SIG-M5 treated with dmso at 0.1 percent for 504 hours (cell line): ENCODE data around the gene PPP3R1.
A peak's percentile ranks its signal among the peaks of the same experiment; 100 is the strongest.

Experiments used
- DNase-seq: peaks from one replicate; lab custom pipeline; 2025; ENCODE audit not compliant: unreplicated experiment; lab: John Stamatoyannopoulos, UW

PPP3R1 gene, protein sequence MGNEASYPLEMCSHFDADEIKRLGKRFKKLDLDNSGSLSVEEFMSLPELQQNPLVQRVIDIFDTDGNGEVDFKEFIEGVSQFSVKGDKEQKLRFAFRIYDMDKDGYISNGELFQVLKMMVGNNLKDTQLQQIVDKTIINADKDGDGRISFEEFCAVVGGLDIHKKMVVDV

DNA sequence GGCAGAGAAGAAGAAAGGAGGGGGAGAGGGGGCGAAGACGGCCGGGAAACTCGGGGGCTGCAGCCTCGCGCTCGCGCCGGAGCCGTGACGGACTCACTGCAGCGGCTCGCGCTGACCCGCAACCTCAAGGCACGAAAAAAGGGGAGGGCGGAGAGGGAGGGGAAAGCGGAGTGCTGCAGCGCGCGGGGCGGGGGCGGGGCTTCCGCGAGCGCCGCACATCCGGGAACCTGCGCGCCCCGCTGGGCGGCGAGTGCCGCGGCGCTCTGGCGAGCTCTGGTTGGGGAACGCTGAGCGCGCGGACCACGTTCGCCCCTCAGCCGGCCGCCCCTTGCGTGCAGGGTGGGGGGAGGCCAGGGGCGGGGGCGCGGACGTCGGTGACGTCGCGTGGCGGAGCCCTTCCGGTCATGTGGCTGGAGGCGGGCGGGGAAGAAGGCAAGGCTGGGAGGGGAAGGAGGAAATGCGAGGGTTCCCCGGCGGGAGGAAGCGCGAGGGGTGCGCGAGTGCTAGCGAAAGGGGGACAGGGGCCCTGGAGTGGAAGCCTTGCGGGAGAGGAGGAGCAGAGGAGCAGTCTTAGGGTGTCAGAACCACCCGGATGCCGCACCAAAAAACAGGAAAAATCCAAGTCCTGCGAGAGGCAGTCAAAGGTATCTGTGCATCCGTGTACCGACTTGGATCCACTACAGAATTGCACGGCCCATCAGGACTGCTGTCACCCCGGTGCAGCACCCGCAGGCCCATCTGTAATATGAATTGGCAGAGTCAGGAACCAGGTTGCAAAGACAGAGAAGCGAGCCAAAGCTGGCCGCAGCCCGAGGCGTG, at the start of gene PPP3R1:
PPP3R1 (minus strand) TSS at position 133 of the 819 bp plus-strand sequence. CDS start 405 bp downstream, outside the sequence.
- peak; percentile 95 for DNase-seq

DNA sequence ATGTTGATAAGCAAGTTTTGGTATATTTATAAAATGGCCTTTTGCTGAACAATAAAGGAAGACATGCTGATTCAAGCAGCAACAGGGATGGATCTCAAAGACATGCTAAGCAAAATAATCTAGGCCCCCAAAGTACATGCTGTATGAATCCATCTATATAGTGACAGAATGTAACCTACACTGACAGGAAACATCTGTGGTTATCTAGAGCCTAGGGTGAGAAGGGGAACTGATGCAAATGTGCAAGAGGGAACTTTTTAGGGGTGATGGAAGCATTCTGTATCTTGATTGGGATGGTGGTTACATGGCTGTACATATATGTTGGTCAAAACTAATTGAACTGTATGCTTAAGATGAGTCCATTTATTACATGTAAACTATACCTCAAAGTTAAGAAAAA, 43.2 kb upstream of the PPP3R1 start:
- peak; percentile 44 for DNase-seq

DNA sequence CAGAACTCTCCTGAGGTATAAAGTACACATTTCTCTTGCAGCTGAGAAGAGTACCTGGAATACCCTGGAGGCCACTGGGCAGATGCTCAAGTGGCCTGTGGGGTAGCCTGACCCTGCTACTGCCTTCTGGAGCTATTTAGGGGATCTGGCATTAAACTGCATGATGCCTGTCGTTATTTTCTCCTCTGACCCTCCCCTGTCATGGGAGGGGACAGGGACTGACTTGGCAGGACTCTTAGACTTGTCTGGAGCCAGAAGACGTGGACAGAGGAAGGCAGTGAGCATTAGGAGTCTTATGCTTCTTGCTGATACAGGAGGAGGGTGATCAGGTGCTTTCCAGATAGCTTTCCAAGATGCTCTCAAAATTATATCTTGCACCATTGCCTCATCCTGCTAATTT, 42.6 kb upstream of the PPP3R1 start:
- no peak for DNase-seq

- no peak for DNase-seq
Observed at GRCh38 chr2:68294187-68294586, 41.9 kb upstream of the PPP3R1 start.

DNA sequence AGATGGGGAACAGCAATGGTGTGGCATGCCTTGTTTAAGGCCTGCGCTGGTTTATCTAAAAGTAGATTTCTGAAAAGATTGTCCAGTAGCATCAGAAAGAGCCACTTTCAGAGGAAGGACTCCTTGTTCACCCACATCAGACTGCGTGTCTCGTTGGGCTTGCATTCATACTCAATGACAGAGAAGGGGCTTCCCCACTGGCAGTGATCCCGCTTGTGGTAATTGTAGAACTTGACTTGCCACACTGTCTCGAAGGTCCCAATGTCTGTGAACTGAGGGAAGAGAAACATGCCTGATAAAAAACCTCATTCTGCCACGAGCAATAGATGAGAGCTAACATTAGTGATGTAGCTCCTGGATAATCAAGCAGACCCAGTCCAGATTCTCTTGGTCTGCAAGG, 41.4 kb upstream of the PPP3R1 start:
- DNase-seq, result no peak

GRCh38 chr2:68293024-68293423, 40.7 kb upstream of the PPP3R1 start:
- no peak for DNase-seq

- peak; percentile 48 for DNase-seq
Observed at GRCh38 chr2:68292108-68292710, 39.9 kb upstream of the PPP3R1 start.

GRCh38 chr2:68291314-68291713, 39.0 kb upstream of the PPP3R1 start:
- DNase-seq, result no peak

GRCh38 chr2:68290901-68291300, 38.6 kb upstream of the PPP3R1 start:
- DNase-seq, result no peak

- DNase-seq, result peak; percentile 75
Observed at GRCh38 chr2:68287580-68288441, 35.5 kb upstream of the PPP3R1 start.

GRCh38 chr2:68284896-68285295, 32.6 kb upstream of the PPP3R1 start:
- no peak for DNase-seq

- no peak for DNase-seq
Observed at GRCh38 chr2:68283419-68283812, 31.1 kb upstream of the PPP3R1 start.

GRCh38 chr2:68282811-68283418, 30.6 kb upstream of the PPP3R1 start:
- DNase-seq, result peak; percentile 38

DNA sequence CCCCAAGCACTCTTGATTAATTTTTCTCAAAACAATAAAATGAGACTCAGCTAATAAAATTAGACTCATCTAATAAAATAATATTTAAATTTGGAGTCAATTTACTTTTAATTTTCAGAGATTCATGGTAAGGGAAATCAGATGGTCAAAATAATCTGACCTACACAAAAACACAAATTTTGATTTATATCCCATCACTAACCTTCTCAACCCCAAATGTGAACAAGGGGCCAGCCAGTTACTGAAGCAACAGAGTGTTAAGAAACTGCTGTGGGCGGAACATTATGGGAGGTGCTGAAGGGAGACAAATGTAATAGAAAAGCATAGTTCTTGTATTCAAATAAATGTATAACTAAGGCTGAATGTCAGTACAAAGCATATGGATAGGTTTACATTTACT, 28.5 kb upstream of the PPP3R1 start:
- no peak for DNase-seq

DNA sequence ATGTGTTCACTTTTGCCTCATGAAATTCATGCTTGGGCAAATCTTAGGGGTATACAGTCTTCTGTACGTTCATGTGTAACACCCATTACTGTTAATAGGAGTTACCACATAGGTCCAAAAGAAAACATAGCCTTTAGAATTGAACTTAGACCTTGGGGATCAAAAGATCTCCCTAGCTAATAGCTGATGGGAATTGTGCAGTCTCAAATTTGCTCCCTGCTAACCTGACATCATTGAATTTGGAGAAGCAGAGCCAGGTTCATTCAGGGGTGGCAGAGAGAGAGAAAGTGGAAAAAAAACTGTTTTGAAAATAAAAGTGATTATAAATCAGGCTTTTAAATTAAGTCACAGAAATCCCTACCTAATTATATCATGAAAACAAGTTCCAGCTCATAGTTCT, 28.0 kb upstream of the PPP3R1 start:
- DNase-seq, result no peak

DNA sequence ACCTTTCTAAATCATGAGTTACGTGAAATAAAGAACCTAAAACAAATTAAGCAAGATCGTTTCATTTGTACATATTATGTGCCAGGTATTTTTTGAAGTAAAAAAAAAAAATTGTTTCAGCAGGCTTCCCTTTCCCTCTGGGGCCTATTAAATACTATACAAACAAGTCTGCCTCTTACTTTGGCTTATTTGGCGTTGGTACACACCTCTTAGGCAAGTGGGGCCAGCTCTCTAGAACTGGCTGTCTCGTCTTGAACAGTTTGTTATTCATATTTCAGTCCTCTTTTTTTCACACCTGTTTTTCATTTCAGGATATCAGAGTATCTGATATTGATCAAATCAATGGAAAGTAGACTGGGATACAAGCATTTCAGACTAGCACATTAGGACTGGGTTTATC, 27.4 kb upstream of the PPP3R1 start:
- DNase-seq, result no peak

DNA sequence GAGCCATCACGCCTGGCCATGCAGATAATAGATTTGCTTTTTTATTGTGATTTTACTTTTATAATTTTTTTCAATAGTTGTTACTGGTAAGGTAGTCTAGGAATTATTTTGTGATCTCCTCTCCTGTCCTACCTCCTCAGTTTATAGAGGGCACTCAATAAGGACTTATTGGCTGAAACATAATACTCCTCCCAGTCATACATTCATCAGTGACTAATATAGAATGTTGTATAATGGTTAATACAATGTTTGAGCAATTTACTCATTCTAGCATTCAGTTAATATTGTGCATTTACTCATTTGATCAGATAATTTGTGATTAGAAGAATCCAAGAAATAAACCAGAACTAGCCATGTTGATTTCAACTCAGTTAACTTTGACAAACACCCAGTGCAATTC, 25.8 kb upstream of the PPP3R1 start:
- DNase-seq, result no peak

DNA sequence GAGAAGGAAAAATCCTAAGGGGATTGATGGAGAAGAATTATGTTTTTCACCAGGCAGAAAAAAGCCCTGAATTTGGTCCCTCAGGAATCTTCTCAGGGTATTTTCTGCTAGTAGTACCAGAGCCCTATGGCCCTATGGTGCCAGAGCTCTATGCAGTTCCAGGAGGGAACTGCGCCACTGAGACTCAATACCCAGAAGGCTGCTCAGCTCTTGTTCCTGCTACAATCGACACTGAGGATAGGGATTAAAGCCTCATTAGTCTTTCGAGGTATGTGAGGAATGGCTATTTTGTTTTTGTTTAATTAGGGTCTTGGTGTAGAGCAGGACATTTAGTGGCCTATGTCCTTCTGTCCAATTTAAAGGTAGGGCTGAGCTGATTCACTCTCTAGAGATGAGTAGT, 21.7 kb upstream of the PPP3R1 start:
- DNase-seq, result no peak

DNA sequence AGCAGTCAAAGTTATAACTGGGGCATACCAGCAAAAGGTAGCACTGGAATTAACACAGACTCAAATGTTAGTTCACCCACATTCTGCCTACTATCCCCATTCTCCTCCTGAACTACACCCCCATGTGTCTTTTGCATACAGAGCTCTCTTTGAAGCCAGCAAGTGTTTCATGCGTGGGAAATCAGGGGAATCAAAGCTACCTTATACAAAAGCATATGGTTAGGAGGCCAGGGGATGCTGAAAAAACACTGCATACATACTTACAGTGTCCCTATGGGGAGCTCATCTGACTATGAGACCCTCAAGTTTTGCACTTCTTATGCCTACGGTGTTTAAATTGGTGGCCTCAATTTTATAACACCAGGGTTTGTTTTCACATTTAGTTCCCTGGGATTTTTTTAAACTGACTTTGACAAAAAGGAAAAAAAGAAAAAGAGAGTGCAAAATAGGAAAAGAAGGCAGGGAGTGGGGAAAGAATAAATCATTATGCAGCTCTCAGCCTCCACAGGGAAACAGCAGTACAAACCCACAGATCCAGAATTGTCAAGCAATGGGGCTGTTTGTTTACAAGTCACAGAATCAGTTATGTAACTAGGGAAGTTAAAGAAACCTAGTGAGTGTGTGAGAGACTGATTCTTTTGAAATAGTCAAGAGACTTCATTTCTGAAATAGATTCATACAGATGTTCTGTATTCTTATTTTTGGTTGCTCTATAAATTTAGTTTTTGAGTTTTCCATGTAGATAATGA, 20.1 kb upstream of the PPP3R1 start:
- DNase-seq, result peak; percentile 86

GRCh38 chr2:68266655-68267054, 14.3 kb upstream of the PPP3R1 start:
- DNase-seq, result no peak
